H1 (cell line): ENCODE data around the gene FMNL2. TPM values are rescaled to one million over a fixed set of nuclear protein-coding genes. Genes with fewer than 3 reads are reported as not detected.

Experiments
- CTCF ChIA-PET: fragments of 300-600 bp; sonication (Branson Sonifier 250); formaldehyde crosslinking; loops from one replicate; lab custom pipeline; 2021; ENCODE audit not compliant: partially characterized antibody; lab: Charles Lee
- POLR2A ChIA-PET: fragments of 300-600 bp; sonication (Branson Sonifier 250); formaldehyde crosslinking; loops from one replicate; lab custom pipeline; 2021; ENCODE audit warnings: inconsistent platforms; ENCODE audit not compliant: partially characterized antibody; lab: Charles Lee
- DNase-seq, 2 experiments: peaks; one replicate each; pipeline versions ENCODE4 v3.0.0 to v3.0.0-alpha.2; 2010 to 2022; ENCODE audit warnings: low spot score in 2 of 2, low read depth in 1 of 2, mixed read lengths in 1 of 2
- FAIRE-seq: peaks from 2 replicates; lab custom pipeline; 2011; peaks lifted over from hg19 to GRCh38; lab: Jason Lieb, UNC
- H2AFZ ChIP-seq: 2 replicates; pipeline ENCODE4 v1.8.1; 2012; ENCODE audit warnings: low read length, inconsistent platforms
- H2AK5ac ChIP-seq: 2 replicates; pipeline ENCODE4 v1.6.1; 2013; ENCODE audit warnings: low read depth, low read length
- H2BK120ac ChIP-seq: replicated peaks from 2 replicates; pipeline ENCODE3; 2013; ENCODE audit warnings: low read depth, low read length, inconsistent platforms
- H2BK12ac ChIP-seq: 2 replicates; pipeline ENCODE4 v1.6.1; 2013; ENCODE audit warnings: low read depth, low read length
- H2BK15ac ChIP-seq: 2 replicates; pipeline ENCODE4 v1.6.1; 2013; ENCODE audit warnings: low read length
- H2BK20ac ChIP-seq: 2 replicates; pipeline ENCODE4 v1.6.1; 2013; ENCODE audit warnings: low read length
- H2BK5ac ChIP-seq: 2 replicates; pipeline ENCODE4 v1.6.1; 2013; ENCODE audit warnings: low read depth, low read length
- H3K14ac ChIP-seq: 2 replicates; pipeline ENCODE4 v1.6.1; 2013; ENCODE audit warnings: inconsistent platforms; ENCODE audit not compliant: insufficient read length
- H3K18ac ChIP-seq: 2 replicates; pipeline ENCODE4 v1.6.1; 2013; ENCODE audit warnings: low read length; ENCODE audit errors: extremely low read depth
- H3K23ac ChIP-seq: 2 replicates; pipeline ENCODE4 v1.6.1; 2013; ENCODE audit warnings: inconsistent platforms; ENCODE audit not compliant: insufficient read length
- H3K23me2 ChIP-seq: 2 replicates; pipeline ENCODE4 v1.6.1; 2013; ENCODE audit warnings: low read depth, low read length
- H3K27ac ChIP-seq: 2 replicates; pipeline ENCODE4 v1.6.1; 2011; ENCODE audit warnings: low read depth, low read length, inconsistent platforms
- H3K27me3 ChIP-seq, 4 experiments: replicated peaks in 1 of 4; 1 replicate in 1 of 4; 2 replicates in 3 of 4; pipeline versions ENCODE4 v1.6.1 to v1.8.1; 2011 to 2013; ENCODE audit warnings: low read length in 3 of 4, mild to moderate bottlenecking in 3 of 4, inconsistent platforms in 2 of 4, mixed read lengths in 2 of 4, moderate library complexity in 1 of 4; ENCODE audit not compliant: control insufficient read depth in 3 of 4, insufficient read depth in 3 of 4; ENCODE audit errors: extremely low read depth in 1 of 4
- H3K36me3 ChIP-seq, 4 experiments: 2 replicates each; pipeline versions ENCODE4 v1.6.1 to v1.8.1; 2011 to 2013; ENCODE audit warnings: mild to moderate bottlenecking in 4 of 4, low read length in 3 of 4, moderate library complexity in 2 of 4, control low read depth in 1 of 4, inconsistent platforms in 1 of 4; ENCODE audit not compliant: insufficient read depth in 4 of 4, control insufficient read depth in 2 of 4
- H3K4ac ChIP-seq: replicated peaks from 2 replicates; pipeline ENCODE3; 2013; ENCODE audit warnings: low read length, low read depth, mixed read lengths, inconsistent platforms; ENCODE audit not compliant: insufficient read length
- H3K4me1 ChIP-seq, 4 experiments: replicated peaks in 1 of 4; 1 replicate in 1 of 4; 2 replicates in 3 of 4; pipeline versions ENCODE4 v1.6.1 to v1.8.1; 2011 to 2013; ENCODE audit warnings: low read length in 3 of 4, inconsistent platforms in 2 of 4, mixed read lengths in 1 of 4; ENCODE audit not compliant: insufficient read depth in 4 of 4, control insufficient read depth in 3 of 4
- H3K4me2 ChIP-seq, 2 experiments: 2 replicates each; pipeline versions ENCODE4 v1.6.1 to v1.8.1; 2011 to 2013; ENCODE audit warnings: low read depth in 2 of 2, low read length in 2 of 2, control low read depth in 1 of 2, inconsistent platforms in 1 of 2, mild to moderate bottlenecking in 1 of 2; ENCODE audit not compliant: insufficient read depth in 1 of 2
- H3K4me3 ChIP-seq, 4 experiments: fragments of 200-600, 300-600 bp in 1 of 4; sonication (generic), shearing (Covaris generic), sonication (Bioruptor Twin) in 1 of 4; 2 replicates each; pipeline versions ENCODE4 v1.5.1 to v1.8.1; 2011 to 2016; ENCODE audit warnings: low read length in 4 of 4, low read depth in 3 of 4, control low read depth in 2 of 4, inconsistent platforms in 2 of 4, mild to moderate bottlenecking in 2 of 4, mixed read lengths in 1 of 4, moderate library complexity in 1 of 4; ENCODE audit not compliant: insufficient read depth in 2 of 4; ENCODE audit errors: extremely low read depth in 1 of 4
- H3K56ac ChIP-seq: replicated peaks from 2 replicates; pipeline ENCODE3; 2013; ENCODE audit warnings: low read depth, mild to moderate bottlenecking, mixed read lengths, low read length, inconsistent platforms; ENCODE audit not compliant: insufficient read length
- H3K79me1 ChIP-seq: 2 replicates; pipeline ENCODE4 v1.6.1; 2013; ENCODE audit warnings: low read depth, low read length, control low read depth
- H3K79me2 ChIP-seq, 2 experiments: 2 replicates each; pipeline versions ENCODE4 v1.6.1 to v1.8.1; 2012 to 2013; ENCODE audit warnings: low read length in 2 of 2, mild to moderate bottlenecking in 2 of 2, inconsistent platforms in 1 of 2; ENCODE audit not compliant: insufficient read depth in 2 of 2, control insufficient read depth in 1 of 2
- H3K9ac ChIP-seq, 4 experiments: replicated peaks in 1 of 4; 1 replicate in 1 of 4; 2 replicates in 3 of 4; pipeline versions ENCODE4 v1.6.1 to v1.8.1; 2011 to 2013; ENCODE audit warnings: low read depth in 3 of 4, low read length in 3 of 4, control low read depth in 2 of 4, mild to moderate bottlenecking in 2 of 4, moderate library complexity in 2 of 4, inconsistent platforms in 1 of 4; ENCODE audit errors: extremely low read depth in 1 of 4
- H3K9me3 ChIP-seq, 2 experiments: 2 replicates each; pipeline versions ENCODE4 v1.6.1 to v1.8.1; 2012 to 2013; ENCODE audit warnings: mild to moderate bottlenecking in 2 of 2, moderate library complexity in 2 of 2, control low read depth in 1 of 2, inconsistent platforms in 1 of 2, low read depth in 1 of 2, low read length in 1 of 2, mixed read lengths in 1 of 2; ENCODE audit not compliant: insufficient read depth in 2 of 2
- H4K20me1 ChIP-seq, 2 experiments: replicated peaks in 1 of 2; 2 replicates each; pipeline versions ENCODE3 to v1.8.1; 2011 to 2013; ENCODE audit warnings: inconsistent platforms in 2 of 2, low read length in 2 of 2, mild to moderate bottlenecking in 1 of 2; ENCODE audit not compliant: insufficient read depth in 2 of 2, control insufficient read depth in 1 of 2
- H4K5ac ChIP-seq: 2 replicates; pipeline ENCODE4 v1.6.1; 2013; ENCODE audit warnings: low read length, low read depth, mixed read lengths, inconsistent platforms; ENCODE audit not compliant: insufficient read length
- H4K8ac ChIP-seq: 2 replicates; pipeline ENCODE4 v1.8.0; 2013; ENCODE audit warnings: mild to moderate bottlenecking, moderate library complexity, low read length, inconsistent platforms; ENCODE audit not compliant: insufficient read depth; ENCODE audit errors: extremely low read depth
- H4K91ac ChIP-seq: replicated peaks from 2 replicates; pipeline ENCODE3; 2013; ENCODE audit warnings: low read length, mixed read lengths, inconsistent platforms; ENCODE audit not compliant: insufficient read length
- BRCA1 ChIP-seq: IDR thresholded peaks from 2 replicates; pipeline ENCODE4 v1.6.1; 2012; ENCODE audit warnings: low read depth, low read length, improper control_type of control experiment
- GABPA ChIP-seq: IDR thresholded peaks from 2 replicates; pipeline ENCODE4 v1.6.1; 2011; ENCODE audit warnings: mild to moderate bottlenecking, low read length, moderate library complexity, borderline replicate concordance; ENCODE audit not compliant: insufficient read depth
- JUND ChIP-seq: IDR thresholded peaks from 2 replicates; pipeline ENCODE4 v1.6.1; 2011; ENCODE audit warnings: mild to moderate bottlenecking, improper control_type of control experiment, low read length
- MAX ChIP-seq: IDR thresholded peaks from 2 replicates; pipeline ENCODE4 v1.6.1; 2012; ENCODE audit warnings: inconsistent platforms
- NANOG ChIP-seq: IDR thresholded peaks from 2 replicates; pipeline ENCODE4 v1.6.1; 2011; ENCODE audit warnings: low read length, low read depth, mild to moderate bottlenecking, inconsistent platforms; ENCODE audit not compliant: insufficient read depth, poor library complexity, severe bottlenecking
- POLR2A ChIP-seq, 2 experiments: IDR thresholded peaks; 1 replicate in 1 of 2; 2 replicates in 1 of 2; pipeline ENCODE4 v1.6.1; 2011; ENCODE audit warnings: low read depth in 2 of 2, low read length in 2 of 2, mild to moderate bottlenecking in 2 of 2; ENCODE audit errors: control extremely low read depth in 1 of 2
- SP4 ChIP-seq: IDR thresholded peaks from 2 replicates; pipeline ENCODE4 v1.6.1; 2012; ENCODE audit warnings: low read length, inconsistent platforms
- SRF ChIP-seq: IDR thresholded peaks from 2 replicates; pipeline ENCODE4 v1.6.1; 2011; ENCODE audit warnings: mild to moderate bottlenecking, low read depth, low read length, moderate library complexity
- SUZ12 ChIP-seq: fragments of 200-600 bp; sonication (generic); IDR thresholded peaks from 2 replicates; pipeline ENCODE4 v1.6.1; 2012; ENCODE audit warnings: mild to moderate bottlenecking, inconsistent platforms, low read length, moderate library complexity, mixed read lengths
- TAF7 ChIP-seq: optimal IDR thresholded peaks from 2 replicates; pipeline ENCODE3; 2011; ENCODE audit warnings: low read depth, mild to moderate bottlenecking, inconsistent platforms, low read length, moderate library complexity, borderline replicate concordance
- TEAD4 ChIP-seq: IDR thresholded peaks from 2 replicates; pipeline ENCODE4 v1.6.1; 2012; ENCODE audit warnings: low read depth, low read length, inconsistent platforms, mixed read lengths
- ZNF274 ChIP-seq: IDR thresholded peaks from 2 replicates; pipeline ENCODE4 v1.7.0; 2012; ENCODE audit warnings: low read length, borderline replicate concordance; ENCODE audit errors: extremely low read depth
- WGBS, 2 experiments: shearing (Covaris generic) in 1 of 2; methylation state at CpG; one replicate each; pipeline versions ENCODE4 v1.1.6 to v1.1.7; 2013 to 2015; ENCODE audit warnings: low lambda C conversion rate in 2 of 2, mixed read lengths in 2 of 2, inconsistent platforms in 1 of 2, low coverage in 1 of 2, missing lambda C conversion rate in 1 of 2; ENCODE audit not compliant: insufficient replicate concordance in 2 of 2, insufficient coverage in 1 of 2, insufficient read length in 1 of 2; ENCODE audit errors: extremely low coverage in 1 of 2, missing lambda C conversion rate in 1 of 2; 5-methylcytosine and 5-hydroxymethylcytosine counted together
- polyA plus RNA-seq, 7 experiments: library from polyadenylated mRNA; depleted of rRNA in 3 of 7; stranded (reverse) in 5 of 7; unstranded in 2 of 7; fragments of >200 nt in 5 of 7; fragments of 200-250 nt in 2 of 7; gene quantifications; 1 replicate in 5 of 7; 2 replicates in 1 of 7; 4 replicates in 1 of 7; pipeline versions ENCODE4 v1.2.1 to v1.2.3, GENCODE V29; 2011 to 2013; ENCODE audit warnings: missing spikeins in 2 of 7, mixed read lengths in 2 of 7
- total RNA-seq: library from RNA; stranded (reverse); fragmentation: NEBNext Ultra II Directional; extraction: Animal tissue kit (Norgen Biotek cat#: 25700); gene quantifications from 2 replicates; pipeline ENCODE4 v1.2.1, GENCODE V29; 2021

Gene FMNL2
- total and polyA plus RNA-seq, 2 of the 8 experiments (the other 6 are each of a cell fraction or from before 2014, with no cell fraction given), result 15.5 to 45.1 TPM

- peaks cover 4 to 95% of the 10 kb centered on the region in 2 experiments; a peak in 3 of 4 replicates for H3K79me2 ChIP-seq
- H2BK5ac ChIP-seq, result no peak overlapping the region
- H3K9me3 ChIP-seq, result no peaks in the 10 kb centered on the region
- H2AK5ac ChIP-seq, result no peak overlapping the region
- peaks cover 0 to 26% (median 14%) of the 10 kb centered on the region in 4 experiments; a peak in 5 of 7 replicates for H3K4me1 ChIP-seq
- no peak overlapping the region for H2BK15ac ChIP-seq
- H3K23me2 ChIP-seq, result no peaks in the 10 kb centered on the region
- no peak overlapping the region for H2BK120ac ChIP-seq
- 78% methylated on average over 12 of the region's 12 CpGs; no CpG with 5 or more reads in 1 of the 2 experiments for WGBS, 2 experiments
- no peak overlapping the region for H3K14ac ChIP-seq
- peaks cover 6% of the 10 kb centered on the region for H3K79me1 ChIP-seq
- no peak overlapping the region for H2BK20ac ChIP-seq
- H4K91ac ChIP-seq, result no peak overlapping the region
- H4K8ac ChIP-seq, result no peak overlapping the region
- H3K27ac ChIP-seq, result no peak overlapping the region
- H3K18ac ChIP-seq, result no peak overlapping the region
- H3K4me3 ChIP-seq, result no peak overlapping the region
- H3K27me3 ChIP-seq, result no peaks in the 10 kb centered on the region
- no peak overlapping the region for H3K56ac ChIP-seq
- H3K23ac ChIP-seq, result no peak overlapping the region
- FAIRE-seq, result peak; percentile 7
- DNase-seq, result peak in 1 of 2 experiments; percentile 22
- H3K9ac ChIP-seq, result no peak overlapping the region
- no peak overlapping the region for H4K5ac ChIP-seq
- H3K36me3 ChIP-seq, result no peaks in the 10 kb centered on the region
- CTCF ChIA-PET, result interaction anchor here (0.6 to 1.5 kb wide), 7 partner anchors 10 to 639 kb away, joined by 3 to 5 read pairs (median 3); no protein-coding TSS in a partner anchor
- POLR2A ChIA-PET, result no interaction called here
- no peak overlapping the region for H2AFZ ChIP-seq
- H3K4me2 ChIP-seq, result no peak overlapping the region
- no peak overlapping the region for H2BK12ac ChIP-seq
- H3K4ac ChIP-seq, result no peak overlapping the region
- H4K20me1 ChIP-seq, result peaks cover 0 to 10% of the 10 kb centered on the region in 2 experiments
- TF ChIP-seq NANOG, result no peak
- TF ChIP-seq JUND, result no peak
- TF ChIP-seq POLR2A (IDR thresholded peaks at IDR 0.05; ENCODE audit: control extremely low read depth in 1 of 2, low read depth in 2 of 2, low read length in 2 of 2), result no peak
- no peak for TF ChIP-seq SRF
- TF ChIP-seq TEAD4, result no peak
- no peak for TF ChIP-seq GABPA
- TF ChIP-seq BRCA1, result no peak
- TF ChIP-seq TAF7, result no peak
- TF ChIP-seq SUZ12, result no peak
- no peak for TF ChIP-seq SP4
- no peak for TF ChIP-seq MAX
- no peak for TF ChIP-seq ZNF274
These were observed 136.2 kb downstream of the FMNL2 start for GRCh38 chr2:152470861-152471854.
